Transverse colon (tissue), 4 donors: Measurements from ENCODE around the gene KBTBD4.
"Not testable (repeated sequence)": the region's sequence is repeated elsewhere in the genome, so short reads cannot be mapped to it uniquely, and the experiment has no call there.

Experiments
- EP300 ChIP-seq: sonication (generic); formaldehyde crosslinking; IDR thresholded peaks from one replicate; pipeline ENCODE4 v1.6.1; 2017; ENCODE audit warnings: antibody characterized with exemption, low read depth
- POLR2A ChIP-seq: fragments of 450-650 bp; IDR thresholded peaks from one replicate; pipeline ENCODE4 v1.6.1; 2016; ENCODE audit warnings: antibody characterized with exemption, mild to moderate bottlenecking, moderate library complexity
- POLR2AphosphoS5 ChIP-seq, 3 donors: sonication (generic); formaldehyde crosslinking; IDR thresholded peaks; one replicate each; pipeline ENCODE4 v1.6.1; 2016; ENCODE audit warnings: antibody characterized with exemption in 3 of 3
- TF ChIP-seq, protein P1 (sequence below), 5 experiments: fragments of 200-600 bp in 3 of 5; fragments of 450-650 bp in 2 of 5; sonication (generic) in 3 of 5; IDR thresholded peaks; 1 replicate in 2 of 5; 2 replicates in 3 of 5; pipeline ENCODE4 v1.5.1; 2016 to 2017; ENCODE audit warnings: antibody characterized with exemption in 5 of 5, inconsistent platforms in 3 of 5, mild to moderate bottlenecking in 2 of 5, moderate library complexity in 1 of 5

DNA sequence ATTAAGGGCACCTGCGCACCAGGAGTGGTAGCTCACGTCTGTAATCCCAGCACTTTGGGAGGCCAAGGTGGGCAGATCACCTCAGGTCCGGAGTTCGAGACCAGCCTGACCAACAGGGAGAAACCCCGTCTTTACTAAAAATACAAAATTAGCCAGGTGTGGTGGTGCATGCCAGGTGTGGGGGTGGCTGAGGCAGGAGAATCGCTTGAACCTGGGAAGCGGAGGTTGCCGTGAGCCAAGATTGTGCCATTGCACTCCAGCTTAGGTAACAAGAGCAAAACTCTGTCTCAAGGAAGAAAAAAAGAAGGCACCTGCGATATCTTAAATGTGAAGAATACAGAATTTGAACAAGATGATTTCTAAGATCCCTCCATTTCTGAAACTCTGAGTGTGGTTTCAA lies 52.7 kb downstream of the KBTBD4 start:
- TF ChIP-seq, protein P1, sequence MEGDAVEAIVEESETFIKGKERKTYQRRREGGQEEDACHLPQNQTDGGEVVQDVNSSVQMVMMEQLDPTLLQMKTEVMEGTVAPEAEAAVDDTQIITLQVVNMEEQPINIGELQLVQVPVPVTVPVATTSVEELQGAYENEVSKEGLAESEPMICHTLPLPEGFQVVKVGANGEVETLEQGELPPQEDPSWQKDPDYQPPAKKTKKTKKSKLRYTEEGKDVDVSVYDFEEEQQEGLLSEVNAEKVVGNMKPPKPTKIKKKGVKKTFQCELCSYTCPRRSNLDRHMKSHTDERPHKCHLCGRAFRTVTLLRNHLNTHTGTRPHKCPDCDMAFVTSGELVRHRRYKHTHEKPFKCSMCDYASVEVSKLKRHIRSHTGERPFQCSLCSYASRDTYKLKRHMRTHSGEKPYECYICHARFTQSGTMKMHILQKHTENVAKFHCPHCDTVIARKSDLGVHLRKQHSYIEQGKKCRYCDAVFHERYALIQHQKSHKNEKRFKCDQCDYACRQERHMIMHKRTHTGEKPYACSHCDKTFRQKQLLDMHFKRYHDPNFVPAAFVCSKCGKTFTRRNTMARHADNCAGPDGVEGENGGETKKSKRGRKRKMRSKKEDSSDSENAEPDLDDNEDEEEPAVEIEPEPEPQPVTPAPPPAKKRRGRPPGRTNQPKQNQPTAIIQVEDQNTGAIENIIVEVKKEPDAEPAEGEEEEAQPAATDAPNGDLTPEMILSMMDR (IDR thresholded peaks at IDR 0.05) = not testable (repeated sequence)
- not testable (repeated sequence) for TF ChIP-seq POLR2A; EP300; POLR2AphosphoS5 (IDR thresholded peaks at IDR 0.05)
